ENCODE results near the gene VWCE.

The VWCE gene

DNA sequence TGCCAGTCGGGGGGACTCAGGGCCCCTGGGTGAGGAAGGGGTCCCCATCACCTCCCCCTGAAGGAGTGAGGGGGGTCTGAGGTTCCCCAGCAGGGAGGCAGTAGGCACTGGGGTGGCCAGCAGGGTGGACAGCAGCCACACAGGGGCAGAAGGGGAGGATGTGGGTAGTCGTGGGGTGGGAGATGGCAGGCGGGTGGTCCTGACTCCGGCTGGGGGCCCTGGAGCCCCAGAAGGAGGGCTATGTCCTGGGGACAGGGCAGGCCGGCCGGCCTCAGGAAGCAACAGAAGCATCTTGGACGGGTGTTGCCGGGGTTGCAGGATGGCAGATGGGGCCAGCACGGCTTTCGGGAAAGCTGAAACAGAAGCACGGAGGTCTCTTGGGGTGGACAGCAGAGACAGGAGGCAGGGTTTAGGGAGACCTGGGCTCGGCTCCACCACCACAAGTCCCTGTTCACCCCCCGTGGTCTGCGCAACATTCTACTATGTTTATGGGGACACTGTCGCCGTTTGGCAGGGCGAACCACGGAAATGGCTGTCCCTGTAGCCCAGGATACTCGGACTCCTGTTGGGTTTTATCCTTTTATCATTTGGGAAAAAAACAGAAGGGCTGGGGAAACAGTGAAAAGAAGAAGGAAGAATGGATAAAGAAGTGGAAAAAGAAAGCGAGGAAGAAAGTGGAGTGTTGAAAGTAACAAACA lies 14.1 kb downstream of the VWCE start:
- TF ChIP-seq GATA2 (IDR thresholded peaks at IDR 0.05; ENCODE audit: low read depth, low read length) (no peak), GATA3 (IDR thresholded peaks at IDR 0.05; ENCODE audit: low read depth, low read length) (no peak)

DNA sequence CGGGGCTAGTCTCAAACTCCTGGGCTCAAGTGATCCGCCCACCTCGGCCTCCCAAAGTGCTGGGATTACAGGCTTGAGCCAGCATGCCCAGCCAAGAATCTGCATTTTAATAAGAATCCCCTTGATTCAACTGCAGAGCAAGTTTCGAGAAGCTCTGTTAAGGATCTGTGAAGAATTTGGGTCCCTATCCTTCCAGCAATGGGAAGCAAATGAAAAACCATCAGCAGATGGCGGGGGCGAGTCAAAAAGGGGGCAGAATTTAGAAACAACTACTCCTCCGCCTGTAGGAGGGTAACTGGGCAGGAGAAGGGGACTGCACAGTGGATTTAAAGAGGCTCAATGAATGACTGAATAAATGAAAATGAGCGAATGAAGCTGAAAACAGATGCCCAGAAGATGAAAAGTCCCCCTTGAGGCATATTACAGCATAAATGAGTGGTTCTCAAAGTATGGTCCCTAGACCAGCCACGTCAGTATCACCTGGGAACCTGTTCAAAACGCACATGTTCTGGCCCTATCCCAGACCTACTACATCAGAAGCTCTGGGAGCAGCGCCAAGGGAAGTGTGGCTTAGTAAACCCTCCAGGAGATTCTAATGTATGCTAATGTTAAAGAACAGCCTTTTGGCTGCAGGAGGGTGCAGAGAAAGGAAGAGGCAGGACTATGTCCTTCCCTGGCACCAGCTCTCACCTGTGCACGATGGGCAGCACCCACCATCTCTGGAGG lies 15.0 kb downstream of the VWCE start:
- no peak for TF ChIP-seq GATA2 (IDR thresholded peaks at IDR 0.05; ENCODE audit: low read depth, low read length)
- no peak for TF ChIP-seq GATA3 (IDR thresholded peaks at IDR 0.05; ENCODE audit: low read depth, low read length)

DNA sequence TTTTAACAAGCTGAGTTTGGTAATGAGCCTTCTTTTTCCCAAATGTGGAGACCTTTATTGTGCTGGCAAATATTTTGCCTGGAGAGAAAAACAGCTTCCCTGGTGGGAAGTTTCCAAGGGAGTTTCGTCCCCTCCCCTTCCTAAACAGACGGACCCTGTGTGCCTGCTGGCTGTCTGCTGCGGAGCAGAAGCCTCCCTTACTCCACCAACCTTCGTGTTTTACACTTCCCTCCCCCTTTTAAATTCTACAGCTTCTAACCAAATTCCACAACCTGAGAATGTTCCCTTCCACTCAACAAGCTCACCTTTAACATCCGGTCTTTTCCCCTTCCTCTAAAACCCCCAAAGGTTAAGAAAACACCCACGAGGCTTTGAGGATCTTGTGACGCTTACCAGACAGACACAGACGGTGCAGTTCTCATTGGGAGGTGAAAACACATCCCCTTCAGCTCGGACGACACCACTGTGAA lies 17.1 kb downstream of the VWCE start:
- no peak for TF ChIP-seq GATA3 (IDR thresholded peaks at IDR 0.05; ENCODE audit: low read depth, low read length)
- no peak for TF ChIP-seq GATA2 (IDR thresholded peaks at IDR 0.05; ENCODE audit: low read depth, low read length)

DNA sequence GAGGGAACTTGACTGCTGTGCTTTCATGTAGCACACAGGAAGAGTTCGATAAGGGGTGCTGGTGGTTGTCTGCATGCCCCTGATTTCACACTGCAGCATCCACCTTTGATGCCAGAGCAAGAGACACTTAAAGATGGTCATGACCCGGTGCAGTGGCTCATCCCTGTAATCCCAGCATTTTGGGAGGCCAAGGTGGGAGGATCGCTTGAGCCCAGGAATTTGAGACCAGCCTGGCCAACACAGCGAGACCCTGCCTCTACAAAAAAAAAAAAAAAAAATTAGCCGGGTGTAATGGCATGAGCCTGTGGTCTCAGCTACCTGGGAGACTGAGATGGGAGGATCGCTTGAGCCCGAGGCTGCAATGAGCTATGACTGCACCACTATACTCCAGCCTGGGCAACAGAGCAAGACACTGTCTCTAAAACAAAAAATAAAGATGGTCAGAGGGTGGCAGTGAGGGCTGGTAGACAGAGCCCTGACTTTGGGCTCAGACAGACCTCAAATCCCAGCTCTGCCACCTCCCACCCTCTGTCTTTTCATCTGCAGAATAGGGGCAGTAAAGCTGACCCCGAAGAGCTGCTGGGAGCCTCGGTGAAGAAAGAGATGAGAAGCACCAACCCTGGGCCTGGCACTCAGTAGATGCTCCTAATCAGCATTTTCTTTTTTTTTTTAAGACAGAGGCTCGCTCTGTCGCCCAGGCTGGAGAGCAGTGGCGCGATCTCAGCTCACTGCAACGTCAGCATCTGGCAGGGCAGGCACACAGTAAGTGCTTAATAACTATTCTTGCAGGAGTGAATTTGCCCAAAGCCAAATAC lies 17.7 kb downstream of the VWCE start:
- TF ChIP-seq GATA2 (IDR thresholded peaks at IDR 0.05; ENCODE audit: low read depth, low read length) (no peak), GATA3 (IDR thresholded peaks at IDR 0.05; ENCODE audit: low read depth, low read length) (no peak)

DNA sequence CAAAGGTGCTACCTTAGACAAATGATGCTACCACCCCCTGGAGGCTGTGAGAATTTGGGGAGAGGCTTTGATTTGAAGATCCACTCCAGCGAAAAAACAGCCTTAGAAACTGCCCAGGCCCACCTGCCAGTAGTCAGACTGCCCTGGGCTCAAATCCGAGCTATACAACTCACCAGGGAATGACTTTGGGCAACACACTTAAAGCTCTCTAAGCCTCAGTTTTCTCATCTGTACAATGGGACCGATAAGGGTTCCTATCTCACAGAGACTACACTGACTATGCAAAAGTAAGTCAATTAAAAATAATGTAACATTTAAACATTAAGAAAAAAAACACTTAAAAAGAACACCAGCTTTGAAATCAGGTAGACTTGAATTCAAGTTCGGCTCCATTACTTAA lies 19.9 kb downstream of the VWCE start:
- TF ChIP-seq GATA2 (IDR thresholded peaks at IDR 0.05; ENCODE audit: low read depth, low read length): no peak
- TF ChIP-seq GATA3 (IDR thresholded peaks at IDR 0.05; ENCODE audit: low read depth, low read length): no peak

DNA sequence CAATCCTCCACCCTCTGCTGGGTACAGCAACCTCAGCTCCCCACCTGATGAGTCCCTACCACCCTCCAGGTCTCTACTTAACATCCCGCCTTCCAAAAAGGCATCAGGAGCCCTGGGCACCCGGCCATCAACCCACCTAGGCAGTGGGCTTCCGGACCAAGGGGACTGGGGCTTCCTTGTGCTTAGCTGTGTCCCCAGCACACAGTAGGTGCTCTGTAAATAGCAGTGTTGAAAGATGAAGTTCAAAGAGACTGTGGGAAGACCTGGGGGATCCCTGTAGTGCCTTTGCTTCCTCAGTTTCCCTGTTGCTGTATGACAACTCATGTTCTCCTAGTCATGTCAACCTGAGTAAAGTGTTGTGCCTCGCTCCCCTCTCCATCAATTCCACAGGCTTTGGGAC lies 21.0 kb downstream of the VWCE start:
- TF ChIP-seq GATA2 (IDR thresholded peaks at IDR 0.05; ENCODE audit: low read depth, low read length): no peak
- TF ChIP-seq GATA3 (IDR thresholded peaks at IDR 0.05; ENCODE audit: low read depth, low read length): no peak

DNA sequence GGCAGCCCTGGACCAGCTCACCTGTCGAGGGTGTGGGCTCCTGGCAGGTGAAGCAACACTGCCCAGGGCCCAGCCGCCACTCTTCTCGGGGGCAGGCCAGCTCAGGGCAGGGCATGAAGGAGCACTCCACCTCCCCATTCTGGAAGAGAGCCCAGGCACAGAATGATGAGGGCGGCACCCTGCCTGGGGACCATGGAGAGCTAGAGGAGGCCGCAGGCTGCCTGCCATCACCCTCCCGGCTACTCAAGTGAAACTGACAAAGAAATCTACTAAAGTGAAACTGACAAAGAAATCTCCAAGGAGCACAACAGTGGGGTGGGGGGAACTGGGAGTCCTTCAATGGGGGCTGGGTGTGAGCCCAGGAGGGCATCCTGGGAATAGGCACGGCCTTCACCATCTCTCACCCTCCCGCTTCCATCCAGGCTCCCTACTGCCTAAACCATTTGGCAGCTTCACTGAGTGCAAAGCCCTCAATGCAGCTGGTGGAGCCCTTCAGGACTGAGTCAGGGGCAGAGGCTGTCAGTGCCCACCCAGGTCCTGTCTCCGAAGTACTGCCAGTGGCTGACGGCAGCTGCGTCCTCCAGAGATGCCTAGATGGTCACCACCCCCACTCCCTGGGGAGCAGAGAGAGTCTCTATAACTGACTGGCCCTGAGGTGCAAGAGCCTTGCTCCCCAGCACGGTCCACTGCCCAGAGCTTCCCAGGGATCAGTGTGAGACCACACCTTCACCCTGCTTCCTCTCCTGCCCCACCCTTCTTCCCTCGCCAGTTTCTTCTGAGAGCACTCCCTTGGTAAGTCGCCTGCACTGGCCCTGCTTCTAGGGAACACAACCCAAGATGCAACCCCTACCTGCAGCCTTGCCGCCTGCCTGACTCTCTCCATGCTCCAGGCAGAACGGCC lies 21.7 kb downstream of the VWCE start:
- TF ChIP-seq GATA2 (IDR thresholded peaks at IDR 0.05; ENCODE audit: low read depth, low read length): no peak
- no peak for TF ChIP-seq GATA3 (IDR thresholded peaks at IDR 0.05; ENCODE audit: low read depth, low read length)

DNA sequence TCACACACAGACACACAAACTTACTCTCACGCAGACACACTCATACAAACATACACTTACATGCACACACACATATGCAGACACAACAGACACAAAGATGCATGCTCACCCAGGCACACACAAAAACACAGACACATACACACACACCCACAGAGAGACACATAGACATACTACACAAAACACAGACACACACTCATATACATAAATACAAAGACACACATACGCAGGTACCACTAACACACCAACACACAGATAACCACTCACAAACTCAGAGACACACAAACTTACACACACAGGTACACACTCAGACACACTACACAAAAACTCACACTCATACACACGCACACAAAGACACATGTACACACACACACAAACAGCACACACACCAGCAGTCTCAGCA lies 22.4 kb downstream of the VWCE start:
- TF ChIP-seq GATA2 (IDR thresholded peaks at IDR 0.05; ENCODE audit: low read depth, low read length) (no peak), GATA3 (IDR thresholded peaks at IDR 0.05; ENCODE audit: low read depth, low read length) (no peak)

DNA sequence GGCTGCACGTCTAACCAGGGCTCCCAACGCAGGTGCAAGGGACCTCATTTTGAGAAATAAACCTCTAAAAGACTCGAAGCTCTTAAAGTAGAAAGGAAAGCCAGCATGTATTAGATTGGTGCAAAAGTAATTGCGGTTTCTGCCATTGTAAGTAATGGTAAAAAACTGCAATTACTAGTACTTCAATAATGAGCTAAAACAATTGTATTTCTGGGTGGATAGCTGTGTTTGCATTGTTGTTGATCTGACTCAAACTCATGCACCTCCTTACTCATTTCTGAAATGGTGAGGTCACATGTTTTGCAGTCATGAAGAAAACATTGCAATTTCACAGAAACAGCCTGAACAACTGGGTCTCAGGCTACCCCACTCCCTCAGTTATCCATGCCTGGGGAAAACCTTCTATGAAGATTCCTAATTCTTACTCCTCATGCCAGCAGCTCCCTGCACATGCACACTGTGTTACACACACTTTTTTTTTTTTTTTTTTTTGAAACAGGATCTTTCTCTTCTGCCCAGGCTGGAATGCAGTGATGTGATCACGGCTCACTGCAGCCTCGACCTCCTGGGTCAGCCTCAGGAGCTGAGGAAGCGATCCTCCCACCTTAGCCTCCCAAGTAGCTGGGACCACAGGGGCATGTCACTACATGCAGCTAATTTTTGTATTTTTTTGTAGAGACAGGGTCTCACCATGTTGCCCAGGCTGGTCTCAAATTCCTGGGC lies 24.6 kb downstream of the VWCE start:
- TF ChIP-seq GATA2 (IDR thresholded peaks at IDR 0.05; ENCODE audit: low read depth, low read length) (no peak), GATA3 (IDR thresholded peaks at IDR 0.05; ENCODE audit: low read depth, low read length) (no peak)

DNA sequence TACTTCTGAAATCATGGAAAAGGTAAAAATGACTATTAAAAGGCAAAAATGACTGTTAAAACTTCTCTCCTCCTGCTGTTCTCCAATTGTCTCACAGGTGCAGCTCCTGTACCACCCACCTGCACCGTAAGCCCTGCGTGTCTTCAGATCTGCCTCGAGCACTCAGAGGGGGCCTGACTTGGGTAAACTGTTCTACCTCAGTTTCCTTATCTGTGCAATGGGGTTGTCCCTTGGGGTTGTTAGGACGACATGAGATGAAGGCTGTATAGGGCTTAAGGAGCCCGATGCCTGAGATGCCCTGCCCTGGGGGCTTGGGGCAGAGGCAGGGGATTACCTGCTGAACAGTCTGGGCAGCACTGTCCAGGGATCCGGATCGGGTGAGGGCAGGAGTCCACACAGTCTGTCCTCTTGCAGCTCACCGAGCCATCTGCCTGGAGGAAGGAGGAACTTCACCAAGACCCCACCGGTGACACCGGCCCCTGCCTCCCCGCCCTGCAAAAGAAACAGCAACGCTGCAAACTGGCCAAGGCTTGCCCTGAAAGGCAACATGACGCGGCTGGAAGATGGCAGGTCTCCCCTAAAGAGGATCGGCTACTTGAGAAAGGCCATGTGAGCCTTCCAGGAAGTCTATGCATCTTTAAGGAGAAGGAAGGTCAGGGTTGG lies 26.4 kb downstream of the VWCE start:
- TF ChIP-seq GATA3 (IDR thresholded peaks at IDR 0.05; ENCODE audit: low read depth, low read length): no peak
- TF ChIP-seq GATA2 (IDR thresholded peaks at IDR 0.05; ENCODE audit: low read depth, low read length): no peak

DNA sequence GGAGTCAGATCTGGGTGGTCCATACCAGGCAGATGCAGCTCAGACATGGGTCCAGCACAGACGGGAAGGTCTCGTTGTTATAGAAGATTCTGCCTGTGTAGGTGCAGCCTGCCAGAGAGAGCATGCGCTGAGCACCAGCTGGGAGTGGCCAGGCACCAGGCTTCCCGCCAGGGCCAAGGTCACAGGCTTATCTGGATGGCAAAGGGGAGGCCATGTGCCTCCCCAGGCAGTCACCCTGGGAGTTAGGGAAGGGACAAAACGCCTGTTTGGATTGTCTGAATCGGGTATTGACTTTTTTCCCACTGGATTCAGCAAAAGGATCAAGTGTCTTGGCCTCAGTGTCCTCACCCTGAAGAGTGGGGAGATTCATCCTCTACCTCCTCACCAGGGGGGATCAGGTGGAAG lies 27.7 kb downstream of the VWCE start:
- TF ChIP-seq GATA2 (IDR thresholded peaks at IDR 0.05; ENCODE audit: low read depth, low read length) (no peak), GATA3 (IDR thresholded peaks at IDR 0.05; ENCODE audit: low read depth, low read length) (no peak)

DNA sequence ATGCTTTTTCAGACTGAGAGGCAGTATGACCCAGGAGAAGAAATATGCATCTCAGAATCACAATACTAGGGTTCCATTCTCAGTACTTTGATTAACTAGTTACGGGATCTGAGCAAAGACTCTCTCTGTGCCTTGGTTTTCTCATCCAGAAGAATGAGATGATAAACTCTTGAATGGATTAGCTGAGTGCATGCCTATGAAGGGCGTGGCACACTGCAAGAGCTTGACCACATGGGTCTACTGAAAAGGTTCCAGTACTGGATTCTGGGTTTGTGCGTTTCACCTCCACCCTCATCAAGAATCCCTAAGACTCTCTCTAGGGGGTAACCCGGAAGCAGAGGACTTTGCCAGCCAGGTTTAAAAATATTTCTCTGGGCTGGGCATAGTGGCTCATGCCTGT lies 28.5 kb downstream of the VWCE start:
- no peak for TF ChIP-seq GATA3 (IDR thresholded peaks at IDR 0.05; ENCODE audit: low read depth, low read length)
- TF ChIP-seq GATA2 (IDR thresholded peaks at IDR 0.05; ENCODE audit: low read depth, low read length): no peak

Measured in SH-SY5Y (cell line).